Liver (tissue), 9 donors: ENCODE results near the gene TBC1D9. TPM values are rescaled to one million over a fixed set of nuclear protein-coding genes. Genes with fewer than 3 reads are reported as not detected.

Experiments used
- DNase-seq: peaks from one replicate; pipeline ENCODE4 v3.0.0-alpha.2; 2017; ENCODE audit warnings: low spot score
- H3K27ac ChIP-seq, 2 donors: one replicate each; pipeline ENCODE4 v1.7.0; 2013; ENCODE audit warnings: inconsistent platforms in 2 of 2, low read length in 2 of 2, control low read depth in 1 of 2, low read depth in 1 of 2, mild to moderate bottlenecking in 1 of 2
- H3K27me3 ChIP-seq, 4 donors: one replicate each; pipeline versions ENCODE4 v1.6.1 to v1.7.0; 2013; ENCODE audit warnings: low read length in 3 of 4, inconsistent platforms in 1 of 4, mild to moderate bottlenecking in 1 of 4, moderate library complexity in 1 of 4; ENCODE audit not compliant: control insufficient read depth in 4 of 4, insufficient read depth in 4 of 4
- H3K36me3 ChIP-seq, 4 donors: one replicate each; pipeline versions ENCODE4 v1.6.1 to v1.7.0; 2013; ENCODE audit warnings: low read length in 3 of 4, mild to moderate bottlenecking in 3 of 4, low read depth in 1 of 4, moderate library complexity in 1 of 4; ENCODE audit not compliant: control insufficient read depth in 4 of 4, insufficient read depth in 3 of 4
- H3K4me1 ChIP-seq, 4 donors: one replicate each; pipeline versions ENCODE4 v1.6.1 to v1.7.0; 2013; ENCODE audit warnings: low read length in 3 of 4, mild to moderate bottlenecking in 3 of 4, moderate library complexity in 1 of 4; ENCODE audit not compliant: control insufficient read depth in 4 of 4, insufficient read depth in 4 of 4
- H3K4me3 ChIP-seq, 3 donors: one replicate each; pipeline versions ENCODE4 v1.6.1 to v1.7.0; 2013; ENCODE audit warnings: low read length in 3 of 3, control low read depth in 1 of 3, low read depth in 1 of 3, mild to moderate bottlenecking in 1 of 3
- H3K9ac ChIP-seq, 2 donors: one replicate each; pipeline ENCODE4 v1.7.0; 2013; ENCODE audit warnings: low read length in 2 of 2, mild to moderate bottlenecking in 2 of 2, moderate library complexity in 2 of 2, control low read depth in 1 of 2, low read depth in 1 of 2
- H3K9me3 ChIP-seq, 4 donors: one replicate each; pipeline versions ENCODE4 v1.6.1 to v1.7.0; 2013; ENCODE audit warnings: low read length in 3 of 4; ENCODE audit not compliant: control insufficient read depth in 4 of 4
- CTCF ChIP-seq: fragments of 150-350 bp; IDR thresholded peaks from 2 replicates; pipeline ENCODE4 v1.5.1; 2017; ENCODE audit warnings: improper control_type of control experiment, low read depth, low read length; ENCODE audit not compliant: missing input control
- EGR1 ChIP-seq, 2 donors: IDR thresholded peaks; 2 replicates each; pipeline ENCODE4 v1.6.1; 2016 to 2018; ENCODE audit warnings: antibody characterized with exemption in 2 of 2, low read depth in 2 of 2
- FOXA1 ChIP-seq: IDR thresholded peaks from 2 replicates; pipeline ENCODE4 v1.6.1; 2016; ENCODE audit warnings: antibody characterized with exemption
- FOXA2 ChIP-seq: IDR thresholded peaks from 2 replicates; pipeline ENCODE4 v1.6.1; 2016; ENCODE audit warnings: antibody characterized with exemption
- GABPA ChIP-seq, 2 donors: IDR thresholded peaks in 1 of 2; conservative IDR thresholded peaks in 1 of 2; 2 replicates each; pipeline ENCODE4 v1.6.1; 2016; ENCODE audit warnings: antibody characterized with exemption in 2 of 2, mild to moderate bottlenecking in 1 of 2, moderate library complexity in 1 of 2
- HNF4A ChIP-seq, 2 donors: conservative IDR thresholded peaks; 2 replicates each; pipeline ENCODE4 v1.6.1; 2016; ENCODE audit warnings: antibody characterized with exemption in 2 of 2, mild to moderate bottlenecking in 2 of 2
- HNF4G ChIP-seq: IDR thresholded peaks from 2 replicates; pipeline ENCODE4 v1.6.1; 2016; ENCODE audit warnings: antibody characterized with exemption
- JUND ChIP-seq, 2 donors: IDR thresholded peaks; 2 replicates each; pipeline ENCODE4 v1.6.1; 2016; ENCODE audit warnings: antibody characterized with exemption in 2 of 2
- NR2F2 ChIP-seq: IDR thresholded peaks from 2 replicates; pipeline ENCODE4 v1.6.1; 2016; ENCODE audit warnings: antibody characterized with exemption
- RAD21 ChIP-seq, 2 donors: IDR thresholded peaks; 2 replicates each; pipeline ENCODE4 v1.6.1; 2016; ENCODE audit warnings: antibody characterized with exemption in 2 of 2, mild to moderate bottlenecking in 2 of 2
- RXRA ChIP-seq, 2 donors: IDR thresholded peaks; 2 replicates each; pipeline ENCODE4 v1.6.1; 2017 to 2018; ENCODE audit warnings: antibody characterized with exemption in 2 of 2, mild to moderate bottlenecking in 1 of 2
- SP1 ChIP-seq: IDR thresholded peaks from 2 replicates; pipeline ENCODE4 v1.6.1; 2018; ENCODE audit warnings: antibody characterized with exemption, mild to moderate bottlenecking
- TAF1 ChIP-seq: conservative IDR thresholded peaks from 2 replicates; pipeline ENCODE4 v1.6.1; 2016; ENCODE audit warnings: antibody characterized with exemption, mild to moderate bottlenecking
- YY1 ChIP-seq: IDR thresholded peaks from 2 replicates; pipeline ENCODE4 v1.6.1; 2016; ENCODE audit warnings: antibody characterized with exemption, mild to moderate bottlenecking
- WGBS: extraction: QIAGEN DNeasy Blood & Tissue Kit; methylation state at CpG from one replicate; pipeline ENCODE4 v1.1.7; 2013; 5-methylcytosine and 5-hydroxymethylcytosine counted together
- polyA plus RNA-seq, 2 donors: library from polyadenylated mRNA; stranded (reverse) in 1 of 2; unstranded in 1 of 2; fragments of 200-250 nt in 1 of 2; fragments of >200 nt in 1 of 2; fragmentation: Nextera tagmentation in 1 of 2; extraction: Ambion mirVana in 1 of 2; gene quantifications; one replicate each; pipeline versions ENCODE4 v1.2.1 to v1.2.3, GENCODE V29; 2013 to 2015
- total RNA-seq, 2 donors: library from RNA; depleted of rRNA; stranded (reverse); fragments of >200 nt; gene quantifications; one replicate each; pipeline ENCODE4 v1.2.3, GENCODE V29; 2014
- TF ChIP-seq, protein P1 (sequence below): IDR thresholded peaks from 2 replicates; pipeline ENCODE4 v1.6.1; 2016; ENCODE audit warnings: antibody characterized with exemption
- TF ChIP-seq, protein P2 (sequence below): IDR thresholded peaks from 2 replicates; pipeline ENCODE4 v1.6.1; 2016; ENCODE audit warnings: antibody characterized with exemption
- TF ChIP-seq, protein P3 (sequence below): IDR thresholded peaks from 2 replicates; pipeline ENCODE4 v1.6.1; 2016; ENCODE audit warnings: antibody characterized with exemption
- TF ChIP-seq, protein P4 (sequence below): IDR thresholded peaks from 2 replicates; pipeline ENCODE4 v1.6.1; 2016; ENCODE audit warnings: antibody characterized with exemption, mild to moderate bottlenecking
- donor health status: healthy.
- donor health status: healthy.
- donor health status: healthy.
- donor health status: healthy.
- donor health status: healthy.

TBC1D9 gene
- total and polyA plus RNA-seq, 4 donors, result 1.4 to 8.5 (median 6.3) TPM

DNA sequence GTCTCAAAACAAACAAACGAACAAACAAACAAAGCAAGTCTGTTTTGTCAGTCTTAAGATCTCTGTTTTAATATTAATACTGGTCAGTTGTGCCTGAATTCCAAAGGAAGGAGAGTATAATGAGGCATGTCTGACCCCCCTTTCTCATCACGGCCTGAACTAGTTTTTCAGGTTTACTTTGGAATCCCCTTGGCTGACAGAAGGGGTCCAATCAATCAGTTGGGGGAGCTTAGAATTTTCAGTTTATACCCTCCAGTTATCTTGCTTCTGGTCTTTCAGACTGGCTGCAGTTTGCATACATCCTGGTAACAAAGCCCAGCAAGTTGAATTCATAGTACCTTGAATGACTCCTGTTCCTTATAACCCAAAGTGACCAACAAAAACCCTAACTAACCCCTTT is 41.1 kb downstream of the TBC1D9 start (continued):
- TF ChIP-seq CTCF (no peak), JUND (IDR thresholded peaks at IDR 0.05) (no peak)
- TF ChIP-seq, protein P1, sequence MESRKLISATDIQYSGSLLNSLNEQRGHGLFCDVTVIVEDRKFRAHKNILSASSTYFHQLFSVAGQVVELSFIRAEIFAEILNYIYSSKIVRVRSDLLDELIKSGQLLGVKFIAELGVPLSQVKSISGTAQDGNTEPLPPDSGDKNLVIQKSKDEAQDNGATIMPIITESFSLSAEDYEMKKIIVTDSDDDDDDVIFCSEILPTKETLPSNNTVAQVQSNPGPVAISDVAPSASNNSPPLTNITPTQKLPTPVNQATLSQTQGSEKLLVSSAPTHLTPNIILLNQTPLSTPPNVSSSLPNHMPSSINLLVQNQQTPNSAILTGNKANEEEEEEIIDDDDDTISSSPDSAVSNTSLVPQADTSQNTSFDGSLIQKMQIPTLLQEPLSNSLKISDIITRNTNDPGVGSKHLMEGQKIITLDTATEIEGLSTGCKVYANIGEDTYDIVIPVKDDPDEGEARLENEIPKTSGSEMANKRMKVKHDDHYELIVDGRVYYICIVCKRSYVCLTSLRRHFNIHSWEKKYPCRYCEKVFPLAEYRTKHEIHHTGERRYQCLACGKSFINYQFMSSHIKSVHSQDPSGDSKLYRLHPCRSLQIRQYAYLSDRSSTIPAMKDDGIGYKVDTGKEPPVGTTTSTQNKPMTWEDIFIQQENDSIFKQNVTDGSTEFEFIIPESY, result no peak

GRCh38 chr4:140711910-140712309 is 44.3 kb downstream of the TBC1D9 start:
- Histone ChIP-seq H3K4me1 (no peaks in the 10 kb centered on the region), H3K27me3 (no peaks in the 10 kb centered on the region), H3K4me3 (no peak overlapping the region), H3K9me3 (no peaks in the 10 kb centered on the region), H3K27ac (no peak overlapping the region), H3K9ac (no peak overlapping the region), H3K36me3 (no peaks in the 10 kb centered on the region)
- 70% methylated on average over 4 of the region's 4 CpGs for WGBS
- DNase-seq, result no peak
- TF ChIP-seq YY1, result no peak
- no peak for TF ChIP-seq SP1
- no peak for TF ChIP-seq NR2F2
- TF ChIP-seq, protein P1, result no peak
- no peak for TF ChIP-seq EGR1 (IDR thresholded peaks at IDR 0.05; ENCODE audit: low read depth in 2 of 2)
- no peak for TF ChIP-seq HNF4G
- no peak for TF ChIP-seq FOXA2
- TF ChIP-seq RXRA (IDR thresholded peaks at IDR 0.05), result no peak
- TF ChIP-seq FOXA1, result no peak
- TF ChIP-seq, protein P2, sequence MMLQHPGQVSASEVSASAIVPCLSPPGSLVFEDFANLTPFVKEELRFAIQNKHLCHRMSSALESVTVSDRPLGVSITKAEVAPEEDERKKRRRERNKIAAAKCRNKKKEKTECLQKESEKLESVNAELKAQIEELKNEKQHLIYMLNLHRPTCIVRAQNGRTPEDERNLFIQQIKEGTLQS, result no peak
- no peak for TF ChIP-seq JUND (IDR thresholded peaks at IDR 0.05)
- no peak for TF ChIP-seq TAF1
- TF ChIP-seq, protein P3, sequence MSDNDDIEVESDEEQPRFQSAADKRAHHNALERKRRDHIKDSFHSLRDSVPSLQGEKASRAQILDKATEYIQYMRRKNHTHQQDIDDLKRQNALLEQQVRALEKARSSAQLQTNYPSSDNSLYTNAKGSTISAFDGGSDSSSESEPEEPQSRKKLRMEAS, result no peak
- no peak for TF ChIP-seq HNF4A (conservative IDR thresholded peaks at IDR 0.05)
- TF ChIP-seq GABPA (IDR thresholded peaks at IDR 0.05 in 1 of 2, conservative IDR thresholded peaks at IDR 0.05 in 1 of 2), result no peak
- TF ChIP-seq, protein P4, sequence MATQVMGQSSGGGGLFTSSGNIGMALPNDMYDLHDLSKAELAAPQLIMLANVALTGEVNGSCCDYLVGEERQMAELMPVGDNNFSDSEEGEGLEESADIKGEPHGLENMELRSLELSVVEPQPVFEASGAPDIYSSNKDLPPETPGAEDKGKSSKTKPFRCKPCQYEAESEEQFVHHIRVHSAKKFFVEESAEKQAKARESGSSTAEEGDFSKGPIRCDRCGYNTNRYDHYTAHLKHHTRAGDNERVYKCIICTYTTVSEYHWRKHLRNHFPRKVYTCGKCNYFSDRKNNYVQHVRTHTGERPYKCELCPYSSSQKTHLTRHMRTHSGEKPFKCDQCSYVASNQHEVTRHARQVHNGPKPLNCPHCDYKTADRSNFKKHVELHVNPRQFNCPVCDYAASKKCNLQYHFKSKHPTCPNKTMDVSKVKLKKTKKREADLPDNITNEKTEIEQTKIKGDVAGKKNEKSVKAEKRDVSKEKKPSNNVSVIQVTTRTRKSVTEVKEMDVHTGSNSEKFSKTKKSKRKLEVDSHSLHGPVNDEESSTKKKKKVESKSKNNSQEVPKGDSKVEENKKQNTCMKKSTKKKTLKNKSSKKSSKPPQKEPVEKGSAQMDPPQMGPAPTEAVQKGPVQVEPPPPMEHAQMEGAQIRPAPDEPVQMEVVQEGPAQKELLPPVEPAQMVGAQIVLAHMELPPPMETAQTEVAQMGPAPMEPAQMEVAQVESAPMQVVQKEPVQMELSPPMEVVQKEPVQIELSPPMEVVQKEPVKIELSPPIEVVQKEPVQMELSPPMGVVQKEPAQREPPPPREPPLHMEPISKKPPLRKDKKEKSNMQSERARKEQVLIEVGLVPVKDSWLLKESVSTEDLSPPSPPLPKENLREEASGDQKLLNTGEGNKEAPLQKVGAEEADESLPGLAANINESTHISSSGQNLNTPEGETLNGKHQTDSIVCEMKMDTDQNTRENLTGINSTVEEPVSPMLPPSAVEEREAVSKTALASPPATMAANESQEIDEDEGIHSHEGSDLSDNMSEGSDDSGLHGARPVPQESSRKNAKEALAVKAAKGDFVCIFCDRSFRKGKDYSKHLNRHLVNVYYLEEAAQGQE, result no peak
- no peak for TF ChIP-seq RAD21 (IDR thresholded peaks at IDR 0.05)
- no peak for TF ChIP-seq CTCF
